ENCODE measurements around the gene ATG7. TPM values are rescaled to one million over a fixed set of nuclear protein-coding genes. Genes with fewer than 3 reads are reported as not detected.
A peak's percentile ranks its signal among the peaks of the same experiment; 100 is the strongest.

The ATG7 gene
- total RNA-seq, 1 donor from 2014 or later = 31.3 TPM

GRCh38 chr3:11379238-11379823, 107.1 kb downstream of the ATG7 start:
- H3K27me3 ChIP-seq (ENCODE audit: control insufficient read depth, insufficient read depth, low read length) = no peaks in the 10 kb centered on the region
- no peak overlapping the region for H3K4me3 ChIP-seq (ENCODE audit: low read depth, low read length)
- H3K36me3 ChIP-seq (ENCODE audit: control insufficient read depth, insufficient read depth, low read length) = no peaks in the 10 kb centered on the region
- no peak for DNase-seq (ENCODE audit: low read depth)
- TF ChIP-seq CTCF (IDR thresholded peaks at IDR 0.05; ENCODE audit: insufficient read depth, low read length, poor library complexity, severe bottlenecking) = peak; percentile 29

- no peak for TF ChIP-seq CTCF (IDR thresholded peaks at IDR 0.05; ENCODE audit: insufficient read depth, low read length, poor library complexity, severe bottlenecking)
- no peaks in the 10 kb centered on the region for H3K36me3 ChIP-seq (ENCODE audit: control insufficient read depth, insufficient read depth, low read length)
- no peaks in the 10 kb centered on the region for H3K27me3 ChIP-seq (ENCODE audit: control insufficient read depth, insufficient read depth, low read length)
- H3K4me3 ChIP-seq (ENCODE audit: low read depth, low read length) = no peak overlapping the region
- DNase-seq (ENCODE audit: low read depth) = no peak
Measured at GRCh38 chr3:11379824-11380701, 107.9 kb downstream of the ATG7 start.

- no peak overlapping the region for H3K4me3 ChIP-seq (ENCODE audit: low read depth, low read length)
- H3K27me3 ChIP-seq (ENCODE audit: control insufficient read depth, insufficient read depth, low read length) = no peaks in the 10 kb centered on the region
- no peak for TF ChIP-seq CTCF (IDR thresholded peaks at IDR 0.05; ENCODE audit: insufficient read depth, low read length, poor library complexity, severe bottlenecking)
- no peak for DNase-seq (ENCODE audit: low read depth)
- no peaks in the 10 kb centered on the region for H3K36me3 ChIP-seq (ENCODE audit: control insufficient read depth, insufficient read depth, low read length)
Measured at GRCh38 chr3:11381141-11381540, 108.9 kb downstream of the ATG7 start.

GRCh38 chr3:11381563-11381962, 109.4 kb downstream of the ATG7 start:
- Histone ChIP-seq H3K36me3 (ENCODE audit: control insufficient read depth, insufficient read depth, low read length) (no peaks in the 10 kb centered on the region), H3K4me3 (ENCODE audit: low read depth, low read length) (no peak overlapping the region), H3K27me3 (ENCODE audit: control insufficient read depth, insufficient read depth, low read length) (no peaks in the 10 kb centered on the region)
- no peak for DNase-seq (ENCODE audit: low read depth)
- no peak for TF ChIP-seq CTCF (IDR thresholded peaks at IDR 0.05; ENCODE audit: insufficient read depth, low read length, poor library complexity, severe bottlenecking)

DNA sequence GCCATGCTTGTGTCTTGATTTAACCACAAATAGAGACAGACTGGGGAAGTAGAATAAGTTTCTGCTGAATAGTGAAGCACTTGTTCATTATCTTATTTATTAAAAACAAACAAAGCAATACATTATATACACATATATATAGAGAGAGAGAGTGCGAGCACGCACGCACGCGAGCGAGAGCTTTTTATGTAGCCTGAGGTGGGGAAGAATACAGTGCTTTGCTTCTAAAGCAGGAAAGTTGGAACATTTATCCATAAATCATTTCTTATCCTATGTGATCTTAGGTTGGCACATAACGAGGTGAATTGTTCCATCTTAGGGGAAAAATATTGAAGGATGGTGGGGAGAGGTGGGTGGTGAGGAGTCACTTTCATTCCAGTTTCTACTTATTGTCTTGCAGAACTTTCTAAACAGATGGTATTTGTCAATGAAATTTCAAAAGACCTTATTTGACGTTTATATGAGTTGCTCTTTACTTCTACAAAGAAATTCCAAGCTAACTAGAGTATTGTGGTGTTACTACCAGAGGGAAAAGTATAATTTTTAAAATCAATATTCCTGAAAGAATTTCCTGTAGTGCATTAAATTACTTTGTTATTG, 110.0 kb downstream of the ATG7 start:
- no peaks in the 10 kb centered on the region for H3K36me3 ChIP-seq (ENCODE audit: control insufficient read depth, insufficient read depth, low read length)
- H3K27me3 ChIP-seq (ENCODE audit: control insufficient read depth, insufficient read depth, low read length) = no peaks in the 10 kb centered on the region

More for the DNA sequence above, 110.0 kb downstream of the ATG7 start:
- no peak for DNase-seq (ENCODE audit: low read depth)
- no peak overlapping the region for H3K4me3 ChIP-seq (ENCODE audit: low read depth, low read length)
- no peak for TF ChIP-seq CTCF (IDR thresholded peaks at IDR 0.05; ENCODE audit: insufficient read depth, low read length, poor library complexity, severe bottlenecking)

All from kidney epithelial cell (primary cell).